DMS153 treated with DMSO at 0.1 percent for 48 hours (cell line): ENCODE measurements around the gene XRCC4.

Source experiments
- DNase-seq: peaks from one replicate; lab custom pipeline; 2025; ENCODE audit not compliant: unreplicated experiment; lab: John Stamatoyannopoulos, UW

Gene XRCC4

GRCh38 chr5:83172011-83172410, 94.7 kb downstream of the XRCC4 start:
- DNase-seq, result no peak

GRCh38 chr5:83172655-83173054, 95.3 kb downstream of the XRCC4 start:
- DNase-seq, result no peak

DNA sequence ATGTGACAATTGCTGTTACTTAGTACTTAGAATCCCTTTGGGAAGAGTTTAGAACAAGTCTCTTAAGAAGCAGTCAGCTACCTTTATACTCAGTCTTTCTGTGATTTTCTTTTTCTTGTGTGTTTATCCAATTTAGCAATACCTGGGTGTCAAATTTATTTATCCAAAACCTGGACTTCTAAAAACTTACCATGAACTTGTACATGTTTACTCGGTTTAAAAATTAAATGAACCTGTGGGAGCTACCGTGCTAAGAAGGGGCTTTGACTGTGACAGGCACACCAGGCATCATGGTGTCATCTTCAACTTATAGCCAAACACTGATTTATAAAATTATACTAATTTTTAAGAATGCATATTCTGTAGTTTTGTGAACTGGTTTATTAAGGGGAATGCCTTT, 96.5 kb downstream of the XRCC4 start:
- DNase-seq, result no peak

DNA sequence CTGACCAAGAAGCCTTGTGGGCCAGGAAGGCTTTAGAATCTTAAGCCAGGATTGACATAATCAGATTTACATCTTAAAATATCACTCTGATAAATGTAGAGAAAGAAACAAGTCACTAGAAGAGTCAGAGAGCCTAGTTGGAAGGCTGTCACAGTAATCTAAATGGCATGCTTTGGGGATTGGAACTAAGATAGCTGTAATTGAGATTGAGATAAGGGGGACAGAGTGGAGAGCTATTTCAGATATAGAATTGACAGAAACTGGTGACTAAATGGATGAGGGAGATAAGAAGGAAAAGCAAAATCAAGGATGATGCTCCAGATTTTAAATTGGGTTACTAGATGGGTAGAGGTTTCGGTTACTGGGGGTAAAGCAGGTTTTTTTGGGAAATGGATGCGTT, 100.5 kb downstream of the XRCC4 start:
- no peak for DNase-seq

GRCh38 chr5:83179966-83180365, 102.6 kb downstream of the XRCC4 start:
- no peak for DNase-seq

DNA sequence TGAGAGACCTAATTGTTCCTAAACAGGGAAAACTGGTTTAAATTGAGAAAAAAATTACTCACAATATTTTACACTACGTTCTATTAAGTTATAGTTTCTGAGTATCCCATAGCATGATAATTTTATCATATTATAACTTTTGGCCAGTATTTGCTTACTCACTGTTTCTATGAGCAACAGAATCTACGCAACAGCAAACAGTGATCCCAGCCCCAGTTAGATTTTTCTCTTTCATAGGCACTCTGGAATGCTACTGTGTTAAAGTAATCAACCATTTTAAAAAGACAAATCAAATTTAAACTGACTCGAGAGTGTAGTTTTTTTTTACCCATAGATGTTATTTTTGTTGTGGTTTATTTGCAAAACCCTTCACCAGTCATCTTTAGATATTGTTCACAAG, 107.2 kb downstream of the XRCC4 start:
- DNase-seq, result no peak

GRCh38 chr5:83192947-83193346, 115.6 kb downstream of the XRCC4 start:
- DNase-seq, result no peak

DNA sequence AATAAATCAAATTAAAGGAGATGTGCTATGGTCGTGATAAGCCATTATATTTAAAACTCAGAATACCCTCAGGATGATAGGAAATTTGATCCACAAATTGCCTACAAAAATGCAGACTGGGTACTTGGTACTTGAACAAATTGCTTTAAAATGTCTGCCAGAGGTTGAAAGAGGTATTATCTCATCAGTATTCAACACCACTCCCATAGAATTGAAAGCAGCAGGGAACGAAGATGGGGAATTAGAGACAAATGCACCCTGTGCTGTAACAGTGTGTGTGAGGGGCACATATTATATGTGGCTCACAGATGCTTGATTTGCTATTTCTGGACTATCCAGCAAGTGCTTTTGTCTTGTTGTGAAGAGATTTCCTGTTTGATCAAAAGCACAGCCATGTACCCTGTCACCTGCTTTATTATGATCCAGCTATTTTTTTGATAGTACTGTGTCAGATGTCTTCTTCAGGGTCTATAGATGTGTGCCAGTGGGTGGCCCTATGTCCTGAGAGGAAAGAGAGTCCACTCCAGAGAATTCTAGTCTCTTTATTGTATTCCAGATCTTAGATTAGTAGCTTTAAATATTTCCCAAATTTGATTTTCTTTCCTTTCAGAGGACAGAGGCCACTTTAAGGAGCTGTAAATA, 120.1 kb downstream of the XRCC4 start:
- no peak for DNase-seq

GRCh38 chr5:83199126-83199525, 121.8 kb downstream of the XRCC4 start:
- DNase-seq, result no peak

DNA sequence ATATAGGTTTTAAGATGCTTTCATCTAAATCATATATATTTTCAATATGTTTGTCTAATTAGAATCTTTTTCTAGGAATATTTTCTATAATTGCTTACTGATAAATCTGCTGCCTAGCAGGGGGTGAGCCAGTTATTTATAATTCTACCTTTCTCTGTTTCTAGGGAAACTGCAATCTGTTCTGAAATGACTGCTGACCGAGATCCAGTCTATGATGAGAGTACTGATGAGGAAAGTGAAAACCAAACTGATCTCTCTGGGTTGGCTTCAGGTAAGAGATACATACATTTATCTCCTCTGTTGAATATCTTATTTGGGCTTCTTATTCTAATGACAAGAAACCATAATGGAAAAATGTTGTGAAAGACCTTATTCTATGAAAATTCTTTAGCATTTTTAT, 127.3 kb downstream of the XRCC4 start:
- DNase-seq, result no peak

DNA sequence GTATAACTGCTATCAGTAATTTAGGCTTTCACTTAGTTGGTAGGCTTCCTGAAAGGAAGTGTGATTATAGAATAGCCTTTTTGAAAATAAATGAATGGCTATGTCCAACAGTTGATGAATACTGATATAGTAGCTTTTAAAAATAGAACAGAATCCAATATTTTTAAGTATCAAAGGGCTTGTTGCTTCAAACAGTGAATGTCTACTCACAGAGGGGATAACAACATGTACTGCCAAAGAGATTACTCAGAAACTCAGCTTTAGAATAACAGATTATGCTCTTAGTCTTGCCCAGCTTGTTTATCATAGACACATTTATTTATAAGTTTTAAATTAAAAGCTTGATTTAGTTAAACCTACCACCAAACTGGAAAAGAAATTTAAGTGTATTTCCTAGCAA, 132.6 kb downstream of the XRCC4 start:
- DNase-seq, result no peak

- DNase-seq, result no peak
Observed at GRCh38 chr5:83219077-83219476, 141.7 kb downstream of the XRCC4 start.

DNA sequence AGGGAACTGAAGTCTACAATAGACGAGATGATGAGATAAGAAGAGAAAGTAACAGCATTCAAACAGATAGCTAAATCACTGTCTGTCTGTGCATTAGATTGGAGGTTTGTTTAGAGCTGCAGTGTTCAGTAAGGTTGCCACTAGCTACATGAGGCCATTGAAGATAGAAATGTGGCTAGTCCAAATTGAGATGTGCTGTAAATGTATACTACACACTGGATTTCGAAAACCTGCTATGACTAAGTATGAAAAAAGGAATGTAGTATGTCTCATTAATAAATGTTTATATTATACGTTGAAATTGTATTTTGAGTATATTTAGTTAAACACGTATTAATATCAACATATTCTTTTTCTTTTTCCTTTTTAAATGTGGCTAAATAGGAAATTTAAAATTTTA, 142.1 kb downstream of the XRCC4 start:
- no peak for DNase-seq

DNA sequence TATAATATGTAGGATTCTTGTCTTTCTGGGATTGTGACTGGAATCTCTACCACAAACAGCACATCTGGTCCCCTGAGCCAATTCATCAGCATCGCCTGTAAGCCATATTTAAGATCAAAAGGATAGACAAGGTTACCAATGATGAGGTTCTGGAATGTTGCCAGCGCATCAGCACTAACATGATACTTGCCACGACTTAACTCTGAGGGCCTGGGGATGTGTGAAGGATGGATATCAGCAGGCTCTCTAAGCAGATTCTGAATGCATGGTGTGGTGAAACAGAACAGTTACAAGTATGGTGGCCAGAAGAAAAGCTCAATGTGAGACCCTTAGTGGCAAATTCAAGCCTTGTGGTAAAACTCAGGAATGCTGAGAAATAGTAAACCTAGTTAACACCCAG, 143.0 kb downstream of the XRCC4 start:
- no peak for DNase-seq

DNA sequence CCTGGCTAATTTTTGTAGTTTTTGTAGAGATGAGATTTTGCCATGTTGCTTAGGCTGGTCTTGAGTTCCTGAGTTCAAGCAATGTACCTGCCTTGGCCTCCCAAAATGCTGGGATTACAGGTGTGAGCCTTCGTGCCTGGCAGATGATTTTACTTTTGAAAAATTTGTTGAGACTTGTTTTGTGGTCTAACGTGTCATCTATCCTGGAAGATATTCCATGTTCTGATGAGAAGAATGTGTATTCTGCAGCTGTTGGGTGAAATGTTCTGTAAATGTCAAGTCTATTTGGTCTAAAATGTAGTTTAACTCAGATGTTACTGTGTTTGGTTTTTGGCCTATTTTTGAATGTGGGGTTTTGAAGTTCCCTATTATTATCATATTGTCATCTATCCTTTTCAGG, 145.6 kb downstream of the XRCC4 start:
- no peak for DNase-seq

- no peak for DNase-seq
Observed at GRCh38 chr5:83227611-83228010, 150.3 kb downstream of the XRCC4 start.

GRCh38 chr5:83230511-83230910, 153.2 kb downstream of the XRCC4 start:
- DNase-seq, result no peak

GRCh38 chr5:83244516-83244915, 167.2 kb downstream of the XRCC4 start:
- no peak for DNase-seq

GRCh38 chr5:83245037-83245436, 167.7 kb downstream of the XRCC4 start:
- DNase-seq, result no peak

DNA sequence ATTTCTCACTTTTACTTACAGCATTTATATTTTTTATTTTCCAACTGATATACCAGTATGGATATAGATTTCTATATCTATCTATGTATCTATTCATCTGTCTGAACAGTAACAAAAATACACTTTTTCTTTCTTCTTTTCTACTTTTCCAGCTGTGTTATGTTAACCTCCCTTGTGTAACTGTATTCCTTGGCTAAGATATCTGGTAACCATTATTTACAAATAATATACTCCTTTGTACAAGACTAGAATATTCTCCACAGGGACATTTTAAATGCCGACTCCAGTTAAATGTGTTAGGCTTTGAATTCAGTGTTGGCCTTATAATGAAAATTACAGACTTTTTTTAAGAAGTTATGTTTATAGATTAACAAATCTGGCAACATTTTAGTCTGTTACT, 168.7 kb downstream of the XRCC4 start:
- DNase-seq, result no peak

- no peak for DNase-seq
Observed at GRCh38 chr5:83249156-83249555, 171.8 kb downstream of the XRCC4 start.

GRCh38 chr5:83251849-83252248, 174.5 kb downstream of the XRCC4 start:
- no peak for DNase-seq

DNA sequence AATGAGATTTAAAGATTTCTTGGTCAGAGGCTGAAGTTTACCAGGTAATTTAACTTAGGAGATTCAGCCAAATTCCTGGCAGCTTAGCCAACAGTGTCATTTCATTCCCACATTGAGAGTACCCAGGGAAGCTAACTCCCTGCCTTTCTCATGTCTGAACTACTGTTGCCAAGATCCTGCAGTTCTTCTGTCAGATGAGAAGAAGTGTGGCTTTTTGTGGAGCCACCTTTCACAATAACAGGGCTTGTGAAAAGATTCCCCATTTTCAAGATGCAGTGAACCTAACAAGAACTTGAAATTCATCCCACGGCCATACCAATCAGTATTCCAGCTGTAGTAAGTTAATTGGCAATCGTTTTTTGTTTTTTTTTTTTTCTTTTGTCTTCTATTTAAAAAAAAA, 176.4 kb downstream of the XRCC4 start:
- no peak for DNase-seq

- DNase-seq, result no peak
Observed at GRCh38 chr5:83255268-83255667, 177.9 kb downstream of the XRCC4 start.
